Measurements from ENCODE around the gene TOE1.
"Not testable (repeated sequence)": the region's sequence is repeated elsewhere in the genome, so short reads cannot be mapped to it uniquely, and the experiment has no call there.

TOE1 gene

DNA sequence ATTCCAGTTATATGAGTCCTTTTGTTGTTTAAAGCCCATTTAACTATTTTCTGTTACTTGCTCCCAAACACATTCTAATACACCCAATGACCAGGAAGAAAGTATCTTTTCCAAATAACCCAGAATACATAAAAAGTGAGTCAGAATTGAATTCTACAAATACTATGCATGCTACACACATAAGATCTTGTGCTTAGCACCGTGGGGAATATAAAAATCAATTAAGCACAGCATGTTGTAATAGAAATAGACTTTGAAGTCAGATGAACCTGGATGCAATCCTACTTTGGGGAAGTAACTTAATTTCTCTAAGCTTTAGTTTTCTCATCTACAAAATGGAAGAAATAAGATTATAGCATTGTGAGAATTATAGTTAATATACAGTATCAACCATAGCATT lies 40.8 kb downstream of the TOE1 start:
- H3K27ac ChIP-seq (ENCODE audit: low read depth, low read length): no peak overlapping the region

DNA sequence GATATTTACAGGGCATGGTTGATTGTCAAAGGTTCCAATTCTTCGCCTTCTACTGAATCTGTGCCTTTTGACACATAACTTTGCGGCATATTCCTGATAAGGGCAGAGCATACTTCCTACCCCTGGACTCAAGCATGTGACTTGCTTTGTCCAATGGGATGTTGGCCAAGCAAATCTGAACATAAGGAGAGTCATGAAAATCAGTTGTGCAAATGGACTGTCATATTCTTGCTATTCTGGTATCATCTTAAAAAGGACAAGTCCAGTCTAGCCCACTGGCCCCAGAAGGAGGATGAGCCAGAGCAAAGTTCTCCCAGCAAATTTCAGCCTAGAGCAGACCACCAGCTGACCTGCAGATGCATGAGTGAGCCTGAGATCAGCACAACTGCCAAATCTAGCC lies 41.3 kb downstream of the TOE1 start:
- Histone ChIP-seq H3K27me3 (ENCODE audit: control insufficient read depth, insufficient read depth, low read length) (no peaks in the 10 kb centered on the region), H3K4me3 (ENCODE audit: low read depth, low read length) (no peak overlapping the region), H3K36me3 (ENCODE audit: control insufficient read depth, insufficient read depth, low read length) (no peaks in the 10 kb centered on the region), H3K9me3 (ENCODE audit: control insufficient read depth, insufficient read depth, low read length) (no peaks in the 10 kb centered on the region), H3K9ac (ENCODE audit: low read depth, low read length) (no peak overlapping the region), H3K27ac (ENCODE audit: low read depth, low read length) (no peak overlapping the region), H3K4me1 (ENCODE audit: control insufficient read depth, insufficient read depth, low read length) (no peaks in the 10 kb centered on the region)

More for the DNA sequence above, 40.8 kb downstream of the TOE1 start:
- no peaks in the 10 kb centered on the region for H3K4me1 ChIP-seq (ENCODE audit: control insufficient read depth, insufficient read depth, low read length)
- no peak overlapping the region for H3K4me3 ChIP-seq (ENCODE audit: low read depth, low read length)
- no peaks in the 10 kb centered on the region for H3K9me3 ChIP-seq (ENCODE audit: control insufficient read depth, insufficient read depth, low read length)
- H3K9ac ChIP-seq (ENCODE audit: low read depth, low read length): no peak overlapping the region
- H3K27me3 ChIP-seq (ENCODE audit: control insufficient read depth, insufficient read depth, low read length): no peaks in the 10 kb centered on the region
- no peaks in the 10 kb centered on the region for H3K36me3 ChIP-seq (ENCODE audit: control insufficient read depth, insufficient read depth, low read length)

DNA sequence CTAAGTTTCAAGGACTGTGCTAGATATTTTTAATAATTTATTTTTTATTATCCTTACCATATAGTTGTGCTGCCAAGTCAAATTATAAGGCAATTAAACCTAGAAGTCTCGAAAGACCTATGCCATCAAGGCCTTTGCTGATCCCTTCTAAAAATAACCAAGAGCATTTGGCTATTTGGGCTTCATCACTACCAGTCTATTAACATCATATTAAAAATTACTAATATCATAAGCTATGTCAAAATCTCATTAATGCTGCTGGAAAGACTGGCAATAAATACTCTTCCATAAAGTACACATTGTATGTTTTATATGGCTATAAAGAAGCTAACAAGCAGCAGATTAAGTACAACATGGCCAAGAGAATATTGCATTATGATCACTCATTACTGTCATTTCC lies 43.2 kb downstream of the TOE1 start:
- Histone ChIP-seq H3K9me3 (ENCODE audit: control insufficient read depth, insufficient read depth, low read length) (no peaks in the 10 kb centered on the region), H3K27me3 (ENCODE audit: control insufficient read depth, insufficient read depth, low read length) (no peaks in the 10 kb centered on the region), H3K4me3 (ENCODE audit: low read depth, low read length) (no peak overlapping the region), H3K27ac (ENCODE audit: low read depth, low read length) (no peak overlapping the region), H3K36me3 (ENCODE audit: control insufficient read depth, insufficient read depth, low read length) (no peaks in the 10 kb centered on the region), H3K9ac (ENCODE audit: low read depth, low read length) (no peak overlapping the region), H3K4me1 (ENCODE audit: control insufficient read depth, insufficient read depth, low read length) (no peaks in the 10 kb centered on the region)

DNA sequence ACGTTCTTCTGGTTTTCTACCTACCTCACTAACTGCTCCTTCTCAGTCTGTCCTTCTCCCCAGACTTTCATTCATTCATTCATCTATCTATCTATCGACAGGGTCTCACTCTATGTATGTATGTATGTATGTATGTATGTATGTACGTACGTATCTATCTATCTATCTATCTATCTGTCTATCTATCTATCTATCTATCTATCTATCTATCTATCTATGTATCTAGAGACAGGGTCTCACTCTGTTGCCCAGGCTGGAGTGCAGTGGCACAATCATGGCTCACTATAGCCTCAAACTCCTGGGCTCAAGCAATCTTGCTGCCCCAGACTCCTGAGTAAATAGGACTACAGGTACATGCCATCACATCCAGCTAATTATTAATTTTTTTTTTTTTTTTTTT lies 44.2 kb downstream of the TOE1 start:
- not testable (repeated sequence) for H3K4me1 ChIP-seq (ENCODE audit: control insufficient read depth, insufficient read depth, low read length); H3K27ac ChIP-seq (ENCODE audit: low read depth, low read length); H3K9ac ChIP-seq (ENCODE audit: low read depth, low read length); H3K27me3 ChIP-seq (ENCODE audit: control insufficient read depth, insufficient read depth, low read length); H3K9me3 ChIP-seq (ENCODE audit: control insufficient read depth, insufficient read depth, low read length); H3K4me3 ChIP-seq (ENCODE audit: low read depth, low read length); H3K36me3 ChIP-seq (ENCODE audit: control insufficient read depth, insufficient read depth, low read length)

DNA sequence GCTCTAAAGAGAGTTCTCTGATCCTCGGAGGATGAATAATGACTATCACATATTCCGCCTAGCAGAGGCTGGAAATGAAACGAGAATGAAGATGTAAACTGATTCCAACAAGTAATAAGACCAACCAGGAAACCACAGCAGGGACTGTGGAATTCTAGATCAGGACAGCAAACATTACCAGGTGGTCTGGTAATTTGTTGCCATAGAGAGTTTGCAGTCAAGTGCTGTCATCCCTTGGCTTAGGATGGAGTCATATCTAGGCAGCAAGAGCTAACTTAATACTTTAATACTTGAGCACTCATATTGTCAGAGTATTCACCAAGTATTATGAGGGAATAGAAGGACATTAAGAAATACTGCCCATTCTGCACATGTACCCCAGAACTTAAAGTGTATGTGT lies 45.3 kb downstream of the TOE1 start:
- no peaks in the 10 kb centered on the region for H3K9me3 ChIP-seq (ENCODE audit: control insufficient read depth, insufficient read depth, low read length)
- no peaks in the 10 kb centered on the region for H3K27me3 ChIP-seq (ENCODE audit: control insufficient read depth, insufficient read depth, low read length)
- H3K9ac ChIP-seq (ENCODE audit: low read depth, low read length): no peak overlapping the region
- H3K4me3 ChIP-seq (ENCODE audit: low read depth, low read length): no peak overlapping the region
- no peaks in the 10 kb centered on the region for H3K4me1 ChIP-seq (ENCODE audit: control insufficient read depth, insufficient read depth, low read length)
- H3K36me3 ChIP-seq (ENCODE audit: control insufficient read depth, insufficient read depth, low read length): no peaks in the 10 kb centered on the region
- H3K27ac ChIP-seq (ENCODE audit: low read depth, low read length): no peak overlapping the region

DNA sequence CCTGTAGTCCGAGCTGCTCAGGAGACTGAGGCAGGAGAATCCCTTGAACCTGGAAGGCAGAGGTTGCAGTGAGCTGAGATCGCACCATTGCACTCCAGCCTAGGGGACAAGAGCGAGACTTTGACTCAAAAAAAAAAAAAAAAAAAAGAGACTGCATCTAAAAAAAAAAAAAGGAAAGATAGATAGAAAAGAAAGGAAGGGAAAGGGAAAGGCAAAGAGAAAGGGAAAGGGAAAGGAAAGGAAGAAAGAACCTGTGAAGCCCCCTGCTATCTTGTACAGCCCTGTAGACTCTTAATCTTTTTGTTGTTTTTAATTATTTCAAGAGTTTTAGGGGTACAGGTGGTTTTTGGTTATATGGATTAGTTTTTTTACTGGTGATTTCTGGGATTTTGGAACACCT lies 46.2 kb downstream of the TOE1 start:
- H3K9me3 ChIP-seq (ENCODE audit: control insufficient read depth, insufficient read depth, low read length): no peaks in the 10 kb centered on the region
- no peaks in the 10 kb centered on the region for H3K36me3 ChIP-seq (ENCODE audit: control insufficient read depth, insufficient read depth, low read length)
- H3K4me3 ChIP-seq (ENCODE audit: low read depth, low read length): no peak overlapping the region
- no peak overlapping the region for H3K27ac ChIP-seq (ENCODE audit: low read depth, low read length)
- no peak overlapping the region for H3K9ac ChIP-seq (ENCODE audit: low read depth, low read length)
- no peaks in the 10 kb centered on the region for H3K27me3 ChIP-seq (ENCODE audit: control insufficient read depth, insufficient read depth, low read length)
- H3K4me1 ChIP-seq (ENCODE audit: control insufficient read depth, insufficient read depth, low read length): no peaks in the 10 kb centered on the region

Measured in HUES48 (cell line).